ENCODE measurements around the gene SIN3B.

DNA sequence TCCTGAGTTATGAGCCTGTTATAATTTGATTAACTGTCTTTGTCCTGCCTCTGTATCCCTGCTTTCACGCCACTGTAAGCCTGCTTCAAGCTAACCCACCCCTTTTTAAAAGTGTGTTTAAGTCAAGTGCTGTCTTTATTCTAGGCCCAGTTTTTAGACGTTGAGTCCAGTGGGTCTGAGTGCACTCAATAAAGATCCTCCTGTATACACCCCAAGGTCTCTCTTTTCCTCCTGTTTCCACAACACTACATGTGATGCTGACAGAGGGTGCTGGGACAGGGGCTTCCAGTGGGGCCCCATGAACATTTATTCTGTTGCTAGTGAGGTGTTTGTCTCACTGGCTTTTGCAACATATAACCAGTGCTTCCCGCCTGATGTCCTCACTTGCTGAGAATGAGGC, 52.9 kb downstream of the SIN3B start:
- TF ChIP-seq, protein P1, sequence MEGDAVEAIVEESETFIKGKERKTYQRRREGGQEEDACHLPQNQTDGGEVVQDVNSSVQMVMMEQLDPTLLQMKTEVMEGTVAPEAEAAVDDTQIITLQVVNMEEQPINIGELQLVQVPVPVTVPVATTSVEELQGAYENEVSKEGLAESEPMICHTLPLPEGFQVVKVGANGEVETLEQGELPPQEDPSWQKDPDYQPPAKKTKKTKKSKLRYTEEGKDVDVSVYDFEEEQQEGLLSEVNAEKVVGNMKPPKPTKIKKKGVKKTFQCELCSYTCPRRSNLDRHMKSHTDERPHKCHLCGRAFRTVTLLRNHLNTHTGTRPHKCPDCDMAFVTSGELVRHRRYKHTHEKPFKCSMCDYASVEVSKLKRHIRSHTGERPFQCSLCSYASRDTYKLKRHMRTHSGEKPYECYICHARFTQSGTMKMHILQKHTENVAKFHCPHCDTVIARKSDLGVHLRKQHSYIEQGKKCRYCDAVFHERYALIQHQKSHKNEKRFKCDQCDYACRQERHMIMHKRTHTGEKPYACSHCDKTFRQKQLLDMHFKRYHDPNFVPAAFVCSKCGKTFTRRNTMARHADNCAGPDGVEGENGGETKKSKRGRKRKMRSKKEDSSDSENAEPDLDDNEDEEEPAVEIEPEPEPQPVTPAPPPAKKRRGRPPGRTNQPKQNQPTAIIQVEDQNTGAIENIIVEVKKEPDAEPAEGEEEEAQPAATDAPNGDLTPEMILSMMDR (conservative IDR thresholded peaks at IDR 0.05), result no peak
- no peak for TF ChIP-seq EZH2 (IDR thresholded peaks at IDR 0.05; ENCODE audit: low read depth)
